HS-5 (cell line): Measurements from ENCODE around the gene ARMCX6.
"Not testable (repeated sequence)": the region's sequence is repeated elsewhere in the genome, so short reads cannot be mapped to it uniquely, and the experiment has no call there.

Experiments
- DNase-seq: peaks from one replicate; pipeline ENCODE4 v3.0.0-alpha.2; 2012; ENCODE audit warnings: low read depth

ARMCX6 gene

DNA sequence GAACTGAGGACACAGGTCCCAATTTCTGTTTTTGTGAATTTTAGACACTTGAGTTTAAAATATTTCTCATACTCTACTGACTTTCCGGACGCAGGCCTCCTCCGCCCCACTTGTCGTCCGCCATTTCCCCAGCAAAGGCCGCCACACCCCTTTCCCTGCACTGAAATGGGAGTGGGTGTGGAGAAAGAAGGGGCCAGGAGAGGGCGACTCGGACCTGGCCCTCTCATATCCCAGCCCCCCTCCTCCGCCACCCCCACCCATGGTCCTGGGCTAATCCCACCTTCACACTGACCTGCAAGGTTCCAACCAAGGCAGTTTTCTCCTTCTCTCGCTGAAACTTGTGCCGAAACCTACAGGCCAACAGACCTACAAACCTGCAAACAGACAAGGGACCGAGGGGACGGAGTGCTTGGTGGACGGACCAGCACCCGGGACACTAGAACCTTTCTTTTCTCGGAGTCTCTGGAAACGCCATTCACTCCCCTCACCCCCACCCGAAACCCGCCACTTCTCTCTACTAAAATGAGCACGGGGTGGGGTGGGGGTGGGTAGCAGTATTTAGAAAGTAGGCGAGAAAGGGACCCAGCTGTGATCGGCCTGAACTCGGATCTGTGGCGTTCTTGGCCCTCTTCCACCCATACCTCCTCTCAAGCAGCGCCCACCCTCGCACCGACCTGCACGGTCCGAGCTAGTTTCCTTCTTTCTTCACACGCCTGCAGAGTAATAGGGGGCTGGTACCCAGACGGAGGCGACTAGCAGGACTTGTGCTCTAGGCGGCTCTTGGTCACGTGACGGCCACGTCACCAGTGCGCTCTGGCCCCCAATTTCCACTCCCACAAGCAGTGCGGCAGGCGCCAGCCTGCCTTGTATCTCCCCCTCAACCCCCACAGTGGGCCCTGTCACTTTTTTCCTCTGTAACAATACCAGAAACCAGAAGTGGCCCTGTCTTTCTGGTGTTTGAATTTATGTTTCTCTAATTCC is at the start of gene ARMCX6:
Gene ARMCX6, minus strand, starts transcription at position 790 of the 981 bp plus-strand sequence. CDS start 1,380 bp downstream, outside the sequence.
- no peak for DNase-seq

GRCh38 chrX:101659601-101660063 is 41.8 kb upstream of the ARMCX6 start, which contains the start of gene ARMCX2:
Gene ARMCX2 (minus strand): TSS chrX:101659850. CDS start chrX:101657588, 2,262 bp downstream.
- no peak for DNase-seq

DNA sequence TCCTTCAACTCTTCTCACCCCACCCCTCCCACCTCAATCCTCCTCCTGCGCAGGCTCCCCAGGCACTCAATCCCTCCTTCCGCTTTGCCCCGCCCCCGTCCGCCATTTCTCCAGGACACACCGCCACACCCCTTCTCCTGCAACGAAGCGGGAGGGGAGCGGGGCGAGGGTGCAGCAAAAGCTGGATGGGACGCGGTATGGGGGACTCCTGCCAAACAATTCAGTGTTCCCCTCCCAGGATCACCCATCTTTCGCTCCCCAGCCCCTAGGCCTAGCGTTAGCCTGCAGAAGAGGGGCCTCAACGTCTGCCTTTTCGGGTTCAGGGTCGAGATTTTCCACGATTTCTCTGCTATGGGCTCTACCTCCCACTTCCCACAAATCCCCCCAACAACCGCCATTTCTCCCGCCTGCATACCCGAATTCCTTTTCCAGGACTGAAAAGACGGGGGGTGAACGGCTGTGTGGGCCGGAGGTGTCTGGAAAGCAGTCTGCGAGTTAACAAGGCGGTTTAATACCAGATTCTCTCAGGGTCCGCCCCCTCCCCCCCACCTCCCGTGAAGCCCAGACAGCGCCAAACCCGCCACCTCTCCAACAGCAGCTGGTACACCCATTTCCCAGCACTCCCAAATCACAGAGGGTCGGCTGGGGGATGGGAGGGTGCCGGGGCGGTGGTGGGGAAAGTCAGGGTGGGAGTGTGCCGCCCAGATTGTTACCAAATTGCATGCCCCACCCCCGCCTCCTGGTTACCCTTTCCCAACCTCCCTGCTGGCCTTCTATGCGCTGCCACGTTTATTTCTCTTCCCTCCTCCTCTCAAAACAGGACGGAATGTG is 41.1 kb upstream of the ARMCX6 start:
- no peak for DNase-seq

GRCh38 chrX:101657495-101657894 is 39.7 kb upstream of the ARMCX6 start:
- DNase-seq, result no peak

DNA sequence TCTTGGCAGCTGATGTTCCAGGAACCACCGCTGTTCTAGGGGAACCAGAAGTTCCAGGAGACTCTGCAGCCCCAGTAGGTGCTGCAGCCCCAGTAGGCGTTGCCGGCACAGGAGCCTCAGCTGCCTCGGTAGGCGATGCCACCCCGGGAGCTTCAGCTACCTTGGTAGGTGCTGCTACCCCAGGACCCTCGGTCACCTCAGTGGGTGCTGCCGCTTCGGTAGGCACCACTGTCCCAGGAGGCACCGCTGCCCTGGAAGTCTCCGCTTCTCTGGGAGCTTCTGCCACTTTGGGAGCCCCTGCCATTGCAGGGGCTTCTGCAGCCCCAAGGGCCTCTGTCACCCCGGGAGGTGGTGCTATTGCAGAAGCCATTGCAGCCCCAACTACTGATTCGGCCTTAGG is 39.0 kb upstream of the ARMCX6 start:
- no peak for DNase-seq

DNA sequence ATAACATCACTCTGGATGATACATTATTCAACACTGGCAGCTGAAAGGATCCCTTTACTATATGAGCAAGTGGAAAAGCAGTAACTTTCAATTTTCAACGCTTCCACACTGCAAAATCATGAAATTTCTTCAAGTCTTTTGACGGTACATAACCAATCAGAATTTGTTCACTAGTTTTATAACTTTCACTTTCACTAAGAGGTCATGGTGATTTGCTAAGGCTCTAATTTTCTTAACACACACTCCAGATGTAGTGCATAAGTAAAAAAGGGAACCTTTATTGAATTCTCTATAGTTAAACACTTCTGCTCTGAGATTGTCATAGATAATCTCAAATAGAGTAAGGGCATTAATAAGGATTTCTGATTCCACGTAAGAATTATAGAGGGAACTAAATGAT is 37.7 kb upstream of the ARMCX6 start:
- no peak for DNase-seq

DNA sequence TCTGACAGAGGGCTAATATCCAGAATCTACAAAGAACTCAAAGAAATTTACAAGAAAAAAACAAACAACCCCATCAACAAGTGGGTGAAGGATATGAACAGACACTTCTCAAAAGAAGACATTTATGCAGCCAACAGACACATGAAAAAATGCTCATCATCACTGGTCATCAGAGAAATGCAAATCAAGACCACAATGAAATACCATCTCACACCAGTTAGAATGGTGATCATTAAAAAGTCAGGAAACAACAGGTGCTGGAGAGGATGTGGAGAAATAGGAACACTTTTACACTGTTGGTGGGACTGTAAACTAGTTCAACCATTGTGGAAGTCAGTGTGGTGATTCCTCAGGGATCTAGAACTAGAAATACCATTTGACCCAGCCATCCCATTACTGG is 29.9 kb upstream of the ARMCX6 start:
- not testable (repeated sequence) for DNase-seq

DNA sequence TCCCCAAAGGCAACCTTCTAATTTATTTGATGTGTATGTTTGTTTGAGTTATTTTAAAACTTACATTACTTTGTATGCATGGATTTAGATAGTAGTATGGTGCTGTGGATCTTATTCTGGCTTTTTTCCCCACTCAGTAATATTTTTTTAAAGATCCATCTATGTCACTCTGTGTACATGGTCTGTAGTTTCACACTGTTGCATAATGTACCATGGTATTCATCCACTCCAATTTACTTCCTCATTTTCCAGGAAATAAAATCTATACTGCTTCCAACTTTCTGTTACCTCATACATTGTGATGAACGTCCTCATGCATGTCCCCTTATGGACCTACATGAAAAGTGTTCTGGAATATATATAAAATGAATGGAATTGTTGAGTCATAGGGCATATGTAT is 24.3 kb upstream of the ARMCX6 start:
- no peak for DNase-seq

GRCh38 chrX:101639583-101639982 is 21.8 kb upstream of the ARMCX6 start:
- DNase-seq, result no peak

GRCh38 chrX:101619364-101619763 is 1.6 kb upstream of the ARMCX6 start:
- no peak for DNase-seq

DNA sequence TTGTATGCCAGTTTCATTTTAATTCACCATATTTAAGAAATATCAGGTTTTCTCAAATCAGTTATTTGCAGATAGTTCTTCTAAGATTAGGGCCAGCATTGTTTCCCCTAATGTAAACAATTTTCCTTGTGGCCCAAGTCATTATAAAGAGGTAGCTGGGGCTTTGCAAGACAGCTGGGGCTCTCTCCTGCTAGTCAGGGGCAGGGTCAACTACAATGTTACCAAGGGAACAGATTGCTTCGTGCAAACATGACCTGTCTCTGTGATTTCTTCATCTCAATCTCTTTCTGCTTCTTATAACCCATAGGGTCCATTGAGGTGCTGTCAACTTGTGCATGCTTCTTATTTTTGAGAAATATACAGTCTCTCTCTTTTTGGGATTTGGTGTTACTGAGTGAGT is 12.1 kb downstream of the ARMCX6 start:
- no peak for DNase-seq

DNA sequence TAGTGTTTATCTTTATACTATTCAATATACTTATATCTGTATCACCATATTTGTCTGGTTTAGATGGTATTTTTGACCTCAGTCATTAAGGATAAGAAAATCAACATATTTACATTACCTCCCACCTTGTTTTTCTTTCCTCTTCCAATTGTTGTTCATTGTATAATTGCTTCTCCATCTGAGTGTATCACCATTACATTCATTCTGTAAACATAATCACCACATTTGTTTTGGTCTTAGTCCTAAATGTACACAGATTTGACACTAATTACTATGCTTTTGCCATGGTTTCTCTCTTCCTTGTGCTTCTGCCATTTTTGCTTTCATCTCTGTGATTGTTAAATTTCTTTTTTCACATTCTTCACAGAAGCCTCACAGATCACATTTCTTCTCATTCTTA is 12.7 kb downstream of the ARMCX6 start:
- DNase-seq, result no peak

GRCh38 chrX:101602077-101602476 is 15.7 kb downstream of the ARMCX6 start:
- DNase-seq, result no peak

DNA sequence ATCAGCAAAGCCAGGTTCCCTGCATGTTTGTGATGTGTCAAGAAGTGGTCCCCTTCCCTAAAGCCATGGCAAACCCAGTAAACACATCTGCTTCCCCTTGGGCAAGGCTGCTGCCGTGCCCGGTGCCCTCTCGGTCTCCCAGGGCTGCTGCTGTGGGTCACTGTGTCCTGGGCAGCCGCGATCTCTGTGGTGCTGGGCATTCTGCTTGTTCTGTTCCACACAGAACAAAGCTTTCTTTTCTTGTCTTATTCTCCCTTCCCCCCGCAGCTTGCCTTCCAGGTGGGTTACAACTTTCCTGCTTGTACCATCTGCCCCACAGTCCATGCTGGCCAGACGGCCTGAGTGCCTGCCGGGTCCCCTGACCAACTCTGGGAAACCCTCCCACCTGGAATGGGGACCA is 18.2 kb downstream of the ARMCX6 start:
- not testable (repeated sequence) for DNase-seq

DNA sequence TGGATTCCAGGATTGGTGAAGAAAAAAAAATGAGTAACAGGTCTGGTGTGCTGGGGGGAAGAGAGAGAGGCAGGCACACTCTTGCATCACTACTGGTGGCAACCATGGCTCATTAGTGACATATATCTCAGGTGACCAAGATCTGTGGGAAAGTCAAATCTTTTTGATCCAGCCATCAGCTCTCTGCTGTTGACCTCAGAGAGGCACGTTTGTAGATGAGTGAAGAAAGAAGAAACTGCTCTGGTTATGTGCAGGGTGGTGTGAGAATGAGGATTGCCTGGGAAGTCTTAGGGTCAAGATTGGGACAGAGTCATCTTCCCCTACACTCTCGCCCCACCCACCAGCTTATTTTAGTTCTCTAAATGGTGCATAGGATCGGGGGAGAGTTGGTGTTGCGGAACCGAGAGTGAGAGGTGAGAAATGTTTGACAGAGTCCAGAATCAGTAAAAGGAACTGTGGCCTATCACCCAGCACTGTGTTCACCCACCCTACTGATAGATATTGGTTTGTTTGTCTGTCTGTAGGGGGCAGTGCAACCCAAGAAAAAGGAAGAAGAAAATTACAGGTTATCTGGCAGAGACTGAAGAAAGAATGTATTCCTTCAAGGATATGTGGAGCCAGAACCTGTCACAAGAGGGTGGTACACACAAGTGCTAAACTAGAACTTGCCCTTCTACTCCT is 21.9 kb downstream of the ARMCX6 start:
- DNase-seq, result peak; percentile 9
